ENCODE results near the gene CD8B. TPM values are rescaled to one million over a fixed set of nuclear protein-coding genes. Genes with fewer than 3 reads are reported as not detected.

CD8B gene
- polyA plus RNA-seq, 1 of the 3 experiments (the other 2 are of a cell fraction), result not detected

- Histone ChIP-seq H3K27ac (ENCODE audit: low read depth in 2 of 2, low read length in 1 of 2) (no peak overlapping the region), H3K79me2 (ENCODE audit: insufficient read depth) (no peaks in the 10 kb centered on the region), H3K36me3 (replicated peaks in 1 of 2; ENCODE audit: control insufficient read depth in 1 of 2, insufficient read depth in 2 of 2, low read length in 1 of 2) (no peaks in the 10 kb centered on the region), H3K4me1 (ENCODE audit: control insufficient read depth in 1 of 2, insufficient read depth in 2 of 2, low read depth in 1 of 2, low read length in 1 of 2) (peaks cover 0 to 5% of the 10 kb centered on the region in 2 experiments; a peak in 1 of 4 replicates), H3K9me3 (no peaks in the 10 kb centered on the region), H3K27me3 (ENCODE audit: insufficient read depth) (peaks cover 39% of the 10 kb centered on the region), H3K4me2 (no peak overlapping the region), H3K4me3 (ENCODE audit: low read depth in 2 of 2, low read length in 1 of 2) (no peak overlapping the region), H3K9me2 (no peaks in the 10 kb centered on the region), H4K20me1 (ENCODE audit: insufficient read depth) (no peaks in the 10 kb centered on the region), H3K9ac (no peak overlapping the region), H3F3A (replicated peaks; ENCODE audit: insufficient read depth) (no peaks in the 10 kb centered on the region), H2AFZ (ENCODE audit: low read depth) (no peak overlapping the region)
- TF ChIP-seq SIN3A (IDR thresholded peaks at IDR 0.05; ENCODE audit: borderline replicate concordance, low read depth, low read length) (no peak), MXI1 (IDR thresholded peaks at IDR 0.05; ENCODE audit: low read depth, low read length) (no peak), FOSL2 (IDR thresholded peaks at IDR 0.05; ENCODE audit: borderline replicate concordance, low read depth) (no peak), POLR2AphosphoS5 (IDR thresholded peaks at IDR 0.05; ENCODE audit: low read depth, low read length) (no peak), RXRA (IDR thresholded peaks at IDR 0.05; ENCODE audit: borderline replicate concordance, low read depth) (no peak), REST (IDR thresholded peaks at IDR 0.05; ENCODE audit: low read depth, low read length) (no peak), USF1 (IDR thresholded peaks at IDR 0.05; ENCODE audit: borderline replicate concordance, low read depth) (no peak), RAD21 (IDR thresholded peaks at IDR 0.05; ENCODE audit: low read length) (no peak), ZBTB33 (IDR thresholded peaks at IDR 0.05; ENCODE audit: borderline replicate concordance, low read depth) (no peak), USF2 (IDR thresholded peaks at IDR 0.05; ENCODE audit: borderline replicate concordance, low read depth, low read length) (no peak), FOXM1 (IDR thresholded peaks at IDR 0.05; ENCODE audit: low read depth) (no peak), TEAD4 (IDR thresholded peaks at IDR 0.05; ENCODE audit: borderline replicate concordance, insufficient read depth) (no peak), EZH2phosphoT487 (IDR thresholded peaks at IDR 0.05; ENCODE audit: borderline replicate concordance, low read depth) (no peak), JUND (IDR thresholded peaks at IDR 0.05) (no peak)
- CTCF ChIA-PET, result no interaction called here
- WGBS (ENCODE audit: low lambda C conversion rate), result 72% methylated on average over 7 of the region's 7 CpGs
- no peak for DNase-seq
- POLR2A ChIA-PET, result interaction anchor here (1.1 kb wide), 1 partner anchor 20 kb away, joined by 3 read pairs; no protein-coding TSS in a partner anchor
Measured at GRCh38 chr2:86788165-86788564, 73.5 kb downstream of the CD8B start.

All from SK-N-SH (cell line).